Endothelial cell of umbilical vein (primary cell): ENCODE data around the gene MMD.

Source experiments
- CTCF ChIP-seq, 2 donors: IDR thresholded peaks; 1 replicate in 1 of 2; 2 replicates in 1 of 2; pipeline ENCODE4 v1.5.1; 2011; ENCODE audit warnings: low read length in 2 of 2, mild to moderate bottlenecking in 2 of 2, moderate library complexity in 2 of 2, control low read depth in 1 of 2, inconsistent platforms in 1 of 2, low read depth in 1 of 2; ENCODE audit not compliant: insufficient read depth in 1 of 2; ENCODE audit errors: extremely low read depth in 1 of 2
- POLR2A ChIP-seq: IDR thresholded peaks from 2 replicates; pipeline ENCODE4 v1.6.1; 2012; ENCODE audit warnings: low read depth, mild to moderate bottlenecking, control low read depth, low read length
- POLR2AphosphoS5 ChIP-seq: IDR thresholded peaks from 2 replicates; pipeline ENCODE4 v1.6.1; 2012; ENCODE audit warnings: low read depth, mild to moderate bottlenecking, control low read depth, low read length, moderate library complexity; ENCODE audit not compliant: insufficient read depth

GRCh38 chr17:55444471-55445441 is 23.1 kb upstream of the MMD start:
- TF ChIP-seq POLR2A (no peak), POLR2AphosphoS5 (no peak), CTCF (IDR thresholded peaks at IDR 0.05; ENCODE audit: extremely low read depth in 1 of 2, insufficient read depth in 1 of 2, low read depth in 1 of 2, low read length in 2 of 2) (no peak)
